ENCODE data around the gene DACH1. TPM values are rescaled to one million over a fixed set of nuclear protein-coding genes. Genes with fewer than 3 reads are reported as not detected.
"Not testable (repeated sequence)": the region's sequence is repeated elsewhere in the genome, so short reads cannot be mapped to it uniquely, and the experiment has no call there.

DACH1 gene
- total RNA-seq = 11.8 and 23.6 TPM in 2 replicates

- no peak for DNase-seq (ENCODE audit: extremely low read depth, low read depth, low spot score)
These were observed at the start of gene DACH1 for GRCh38 chr13:71867131-71867814. TSS of gene DACH1 (minus strand) at chr13:71867204.

- DNase-seq (ENCODE audit: extremely low read depth, low read depth, low spot score) = no peak
These were observed 46.7 kb upstream of the DACH1 start for GRCh38 chr13:71913717-71914116.

- no peak for DNase-seq (ENCODE audit: extremely low read depth, low read depth, low spot score)
These were observed 45.5 kb upstream of the DACH1 start for GRCh38 chr13:71912524-71912923.

GRCh38 chr13:71906448-71906847, 39.4 kb upstream of the DACH1 start:
- no peak for DNase-seq (ENCODE audit: extremely low read depth, low read depth, low spot score)

GRCh38 chr13:71902676-71903075, 35.7 kb upstream of the DACH1 start:
- DNase-seq (ENCODE audit: extremely low read depth, low read depth, low spot score) = no peak

- not testable (repeated sequence) for DNase-seq (ENCODE audit: extremely low read depth, low read depth, low spot score)
These were observed 26.5 kb upstream of the DACH1 start for GRCh38 chr13:71893506-71893905.

- no peak for DNase-seq (ENCODE audit: extremely low read depth, low read depth, low spot score)
These were observed 19.9 kb upstream of the DACH1 start for GRCh38 chr13:71886880-71887279.

GRCh38 chr13:71882120-71882519, 15.1 kb upstream of the DACH1 start:
- DNase-seq (ENCODE audit: extremely low read depth, low read depth, low spot score) = no peak

- DNase-seq (ENCODE audit: extremely low read depth, low read depth, low spot score) = no peak
These were observed 13.9 kb upstream of the DACH1 start for GRCh38 chr13:71880753-71881541.

GRCh38 chr13:71879808-71880344, 12.9 kb upstream of the DACH1 start:
- DNase-seq (ENCODE audit: extremely low read depth, low read depth, low spot score) = no peak

- no peak for DNase-seq (ENCODE audit: extremely low read depth, low read depth, low spot score)
These were observed 12.1 kb upstream of the DACH1 start for GRCh38 chr13:71879129-71879535.

GRCh38 chr13:71877256-71877653, 10.3 kb upstream of the DACH1 start:
- no peak for DNase-seq (ENCODE audit: extremely low read depth, low read depth, low spot score)

- DNase-seq (ENCODE audit: extremely low read depth, low read depth, low spot score) = no peak
These were observed 9.7 kb upstream of the DACH1 start for GRCh38 chr13:71876648-71877255.

GRCh38 chr13:71875823-71876222, 8.8 kb upstream of the DACH1 start:
- no peak for DNase-seq (ENCODE audit: extremely low read depth, low read depth, low spot score)

- DNase-seq (ENCODE audit: extremely low read depth, low read depth, low spot score) = no peak
These were observed 7.5 kb upstream of the DACH1 start for GRCh38 chr13:71874458-71874857.

GRCh38 chr13:71873418-71874247, 6.6 kb upstream of the DACH1 start:
- no peak for DNase-seq (ENCODE audit: extremely low read depth, low read depth, low spot score)

GRCh38 chr13:71871844-71872243, 4.8 kb upstream of the DACH1 start:
- no peak for DNase-seq (ENCODE audit: extremely low read depth, low read depth, low spot score)

GRCh38 chr13:71871176-71871754, 4.3 kb upstream of the DACH1 start:
- no peak for DNase-seq (ENCODE audit: extremely low read depth, low read depth, low spot score)

GRCh38 chr13:71870100-71870499, 3.1 kb upstream of the DACH1 start:
- no peak for DNase-seq (ENCODE audit: extremely low read depth, low read depth, low spot score)

- DNase-seq (ENCODE audit: extremely low read depth, low read depth, low spot score) = no peak
These were observed 2.3 kb upstream of the DACH1 start for GRCh38 chr13:71869274-71869673.
